Measurements from ENCODE around the gene GNAZ. TPM values are rescaled to one million over a fixed set of nuclear protein-coding genes. Genes with fewer than 3 reads are reported as not detected.

GNAZ gene
- total and polyA plus RNA-seq, 2 experiments from 2014 or later = 0.24 to 0.65 TPM

DNA sequence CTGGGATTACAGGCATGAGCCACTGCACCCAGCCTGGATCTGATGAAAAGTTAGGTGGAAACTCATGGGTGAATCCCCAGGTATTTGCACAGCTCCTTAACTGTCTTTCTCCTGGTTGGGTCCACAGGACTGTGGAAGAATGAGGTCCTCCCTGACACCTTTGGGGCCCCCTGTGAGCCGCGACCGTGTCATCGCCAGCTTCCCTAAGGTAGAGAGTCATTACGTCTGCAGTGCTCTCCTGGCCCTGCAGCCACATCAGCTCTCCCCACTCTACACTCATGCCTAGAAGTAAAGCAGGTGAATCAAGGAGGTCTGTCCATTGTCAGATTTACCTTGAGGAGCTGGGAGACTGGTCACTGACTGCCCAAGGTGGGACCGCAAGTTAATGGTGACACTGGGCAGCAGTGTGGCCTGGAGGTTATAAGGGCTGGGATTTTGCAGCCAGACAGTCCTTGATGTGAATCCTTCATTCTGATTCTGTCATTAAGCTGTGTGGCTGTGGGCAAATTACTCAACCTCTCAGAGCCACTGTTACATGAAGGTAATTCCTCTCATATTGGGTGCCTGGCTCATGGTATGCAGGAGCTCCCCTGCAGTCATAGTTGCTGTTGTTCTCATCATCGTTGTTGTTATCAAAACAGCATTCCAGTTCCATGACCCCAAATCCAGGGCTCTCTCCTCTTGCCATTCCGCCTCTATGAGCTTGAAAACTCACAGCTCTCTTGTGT lies 76.3 kb downstream of the GNAZ start:
- TF ChIP-seq EZH2phosphoT487 (IDR thresholded peaks at IDR 0.05; ENCODE audit: insufficient read depth, low read depth) (no peak), EZH2 (IDR thresholded peaks at IDR 0.05; ENCODE audit: insufficient read depth, poor library complexity, severe bottlenecking) (no peak)
- H3K36me3 ChIP-seq (ENCODE audit: low read depth) = no peaks in the 10 kb centered on the region
- peaks cover 3% of the 10 kb centered on the region; the same call in 1 of the 2 replicates for H3K4me1 ChIP-seq (ENCODE audit: insufficient read depth)
- in situ Hi-C loops (cut with MboI) = no loop called here
- DNase-seq = no peak
- H3K4me2 ChIP-seq (ENCODE audit: unreplicated experiment) = no peak overlapping the region
- no peaks in the 10 kb centered on the region for H3F3A ChIP-seq (ENCODE audit: insufficient read depth)
- no peaks in the 10 kb centered on the region for H3K79me2 ChIP-seq (ENCODE audit: insufficient read depth)
- no peak overlapping the region for H2AFZ ChIP-seq
- WGBS, 2 experiments (ENCODE audit: low coverage in 1 of 2, low lambda C conversion rate in 2 of 2, missing lambda C conversion rate in 2 of 2) = 91 to 93% methylated on average over 8 of the region's 8 CpGs
- no peak overlapping the region for H3K9ac ChIP-seq
- no peaks in the 10 kb centered on the region for H4K20me1 ChIP-seq (ENCODE audit: insufficient read depth)
- H3K27ac ChIP-seq = no peak overlapping the region
- no peaks in the 10 kb centered on the region for H3K9me3 ChIP-seq (ENCODE audit: low read depth)
- no peaks in the 10 kb centered on the region for H3K9me2 ChIP-seq (ENCODE audit: insufficient read depth)
- H3K4me3 ChIP-seq = no peak overlapping the region
- H3K27me3 ChIP-seq (replicated peaks; ENCODE audit: insufficient read depth) = no peaks in the 10 kb centered on the region

DNA sequence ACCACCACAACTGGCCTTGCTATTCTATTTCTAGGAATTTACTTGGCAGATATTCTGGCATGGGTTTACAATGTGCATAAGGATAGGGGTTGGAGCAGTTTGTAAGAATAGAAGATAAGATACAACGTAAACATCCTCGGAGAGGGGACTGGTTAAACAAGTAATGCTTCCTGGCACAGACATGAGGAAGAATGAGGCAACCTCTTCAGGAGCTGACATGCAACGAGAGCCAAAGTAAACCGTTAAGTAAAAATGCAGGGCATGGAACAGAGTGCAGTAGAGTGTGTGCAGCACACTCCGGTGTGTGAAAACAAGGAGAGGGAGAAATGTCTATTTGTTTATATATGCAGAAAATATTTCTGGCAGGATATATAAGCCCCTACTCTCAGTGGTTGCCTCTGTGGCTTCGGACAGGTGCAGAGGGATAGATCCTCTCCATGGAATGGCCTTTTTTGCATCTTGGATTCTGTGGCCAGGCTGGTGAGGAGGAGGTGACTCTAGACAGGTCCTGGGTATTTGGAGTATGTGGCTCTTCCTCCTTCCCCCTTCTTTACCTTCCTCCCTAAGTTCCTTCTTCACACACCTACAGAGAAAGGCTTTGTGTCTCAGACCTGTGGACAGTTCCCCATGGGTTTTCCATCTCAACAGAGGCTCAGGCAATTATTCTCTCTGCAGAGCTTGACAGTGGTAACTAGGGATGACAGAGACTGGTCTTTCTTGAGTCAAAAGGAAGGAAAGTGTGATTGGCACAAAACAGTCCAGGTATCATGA lies 77.5 kb downstream of the GNAZ start:
- no peaks in the 10 kb centered on the region for H3F3A ChIP-seq (ENCODE audit: insufficient read depth)
- peak; percentile 29 for DNase-seq
- WGBS, 2 experiments (ENCODE audit: low coverage in 1 of 2, low lambda C conversion rate in 2 of 2, missing lambda C conversion rate in 2 of 2) = 67 to 69% methylated on average over 6 of the region's 6 CpGs
- H3K4me2 ChIP-seq (ENCODE audit: unreplicated experiment) = no peak overlapping the region
- no peak for TF ChIP-seq EZH2 (IDR thresholded peaks at IDR 0.05; ENCODE audit: insufficient read depth, poor library complexity, severe bottlenecking)
- no peak for TF ChIP-seq EZH2phosphoT487 (IDR thresholded peaks at IDR 0.05; ENCODE audit: insufficient read depth, low read depth)
- no peaks in the 10 kb centered on the region for H3K79me2 ChIP-seq (ENCODE audit: insufficient read depth)
- no peaks in the 10 kb centered on the region for H3K9me3 ChIP-seq (ENCODE audit: low read depth)
- H4K20me1 ChIP-seq (ENCODE audit: insufficient read depth) = no peaks in the 10 kb centered on the region
- H3K27me3 ChIP-seq (replicated peaks; ENCODE audit: insufficient read depth) = no peaks in the 10 kb centered on the region
- H3K27ac ChIP-seq = no peak overlapping the region
- no peaks in the 10 kb centered on the region for H3K36me3 ChIP-seq (ENCODE audit: low read depth)
- H2AFZ ChIP-seq = no peak overlapping the region
- in situ Hi-C loops (cut with MboI) = no loop called here
- H3K4me3 ChIP-seq = no peak overlapping the region
- no peak overlapping the region for H3K9ac ChIP-seq
- no peaks in the 10 kb centered on the region for H3K9me2 ChIP-seq (ENCODE audit: insufficient read depth)
- peaks cover 3% of the 10 kb centered on the region; the same call in 1 of the 2 replicates for H3K4me1 ChIP-seq (ENCODE audit: insufficient read depth)

DNA sequence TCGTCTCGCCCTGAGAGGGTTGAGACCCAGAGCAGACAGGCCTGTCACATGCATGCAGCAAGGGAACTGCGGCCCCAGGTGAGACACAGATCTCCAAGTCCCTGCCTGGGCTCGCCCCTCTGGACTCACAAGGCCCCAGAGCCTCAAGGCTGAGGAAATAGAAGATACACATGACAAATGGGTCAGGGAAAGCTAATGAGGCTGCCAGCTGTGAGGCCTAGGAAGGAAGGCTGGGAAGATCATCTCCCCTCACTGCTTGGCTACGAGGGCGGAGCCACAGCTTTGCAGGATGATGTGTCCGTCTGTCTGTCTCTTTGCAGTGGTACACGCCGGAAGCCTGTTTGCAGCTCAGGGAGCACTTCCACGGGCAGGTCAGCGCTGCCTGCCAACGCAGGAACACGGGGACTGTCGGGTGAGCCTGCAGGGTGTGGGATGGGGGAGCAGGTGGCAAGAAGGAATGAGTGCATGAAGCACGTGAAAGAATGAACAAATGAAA lies 79.5 kb downstream of the GNAZ start:
- Histone ChIP-seq H4K20me1 (ENCODE audit: insufficient read depth) (no peaks in the 10 kb centered on the region), H3K27me3 (replicated peaks; ENCODE audit: insufficient read depth) (no peaks in the 10 kb centered on the region), H3K9ac (no peak overlapping the region), H3K27ac (no peak overlapping the region), H3K4me2 (ENCODE audit: unreplicated experiment) (no peak overlapping the region), H3K4me1 (ENCODE audit: insufficient read depth) (peaks cover 1% of the 10 kb centered on the region; the same call in 1 of the 2 replicates), H3K36me3 (ENCODE audit: low read depth) (no peaks in the 10 kb centered on the region), H3F3A (ENCODE audit: insufficient read depth) (no peaks in the 10 kb centered on the region), H3K79me2 (ENCODE audit: insufficient read depth) (no peaks in the 10 kb centered on the region), H3K4me3 (no peak overlapping the region), H3K9me2 (ENCODE audit: insufficient read depth) (no peaks in the 10 kb centered on the region), H3K9me3 (ENCODE audit: low read depth) (no peaks in the 10 kb centered on the region), H2AFZ (no peak overlapping the region)
- no peak for DNase-seq
- no peak for TF ChIP-seq EZH2 (IDR thresholded peaks at IDR 0.05; ENCODE audit: insufficient read depth, poor library complexity, severe bottlenecking)
- TF ChIP-seq EZH2phosphoT487 (IDR thresholded peaks at IDR 0.05; ENCODE audit: insufficient read depth, low read depth) = no peak
- 88 to 90% methylated on average over 15 of the region's 15 CpGs for WGBS, 2 experiments (ENCODE audit: low coverage in 1 of 2, low lambda C conversion rate in 2 of 2, missing lambda C conversion rate in 2 of 2)
- in situ Hi-C loops (cut with MboI) = no loop called here

DNA sequence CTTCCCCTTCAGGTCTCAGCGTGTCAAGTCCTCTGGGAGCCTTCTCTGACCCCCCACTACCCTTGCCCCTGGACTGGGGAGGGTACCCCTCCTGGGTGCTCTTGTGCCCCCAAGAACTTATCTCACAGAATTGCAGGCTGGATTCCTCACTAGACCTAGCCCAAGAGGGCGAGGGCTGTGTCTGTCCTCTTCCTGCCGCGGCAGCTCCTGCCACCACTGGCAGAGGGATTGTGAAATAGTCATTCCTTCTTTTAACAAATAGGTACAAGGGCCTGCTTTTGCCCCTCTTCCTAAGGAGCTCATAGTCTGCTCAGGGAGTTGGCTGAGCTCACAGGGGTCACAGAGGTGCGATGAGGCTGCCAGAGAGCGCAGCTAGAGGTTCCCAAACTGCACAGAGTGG lies 80.4 kb downstream of the GNAZ start:
- Histone ChIP-seq H2AFZ (no peak overlapping the region), H3K4me3 (no peak overlapping the region), H3K27ac (no peak overlapping the region), H3K79me2 (ENCODE audit: insufficient read depth) (no peaks in the 10 kb centered on the region), H3K27me3 (replicated peaks; ENCODE audit: insufficient read depth) (no peaks in the 10 kb centered on the region), H4K20me1 (ENCODE audit: insufficient read depth) (no peaks in the 10 kb centered on the region), H3K36me3 (ENCODE audit: low read depth) (no peaks in the 10 kb centered on the region), H3K4me2 (ENCODE audit: unreplicated experiment) (no peak overlapping the region), H3K4me1 (ENCODE audit: insufficient read depth) (no peaks in the 10 kb centered on the region), H3K9me3 (ENCODE audit: low read depth) (no peaks in the 10 kb centered on the region), H3F3A (ENCODE audit: insufficient read depth) (no peaks in the 10 kb centered on the region), H3K9ac (no peak overlapping the region), H3K9me2 (ENCODE audit: insufficient read depth) (no peaks in the 10 kb centered on the region)
- 95 to 96% methylated on average over 6 of the region's 6 CpGs for WGBS, 2 experiments (ENCODE audit: low coverage in 1 of 2, low lambda C conversion rate in 2 of 2, missing lambda C conversion rate in 2 of 2)
- no peak for DNase-seq
- in situ Hi-C loops (cut with MboI) = no loop called here
- TF ChIP-seq EZH2 (IDR thresholded peaks at IDR 0.05; ENCODE audit: insufficient read depth, poor library complexity, severe bottlenecking) (no peak), EZH2phosphoT487 (IDR thresholded peaks at IDR 0.05; ENCODE audit: insufficient read depth, low read depth) (no peak)
